H1 (cell line): ENCODE measurements around the gene SLC24A4. TPM values are rescaled to one million over a fixed set of nuclear protein-coding genes. Genes with fewer than 3 reads are reported as not detected.

Experiments
- CTCF ChIA-PET: fragments of 300-600 bp; sonication (Branson Sonifier 250); formaldehyde crosslinking; loops from one replicate; lab custom pipeline; 2021; ENCODE audit not compliant: partially characterized antibody; lab: Charles Lee
- POLR2A ChIA-PET: fragments of 300-600 bp; sonication (Branson Sonifier 250); formaldehyde crosslinking; loops from one replicate; lab custom pipeline; 2021; ENCODE audit warnings: inconsistent platforms; ENCODE audit not compliant: partially characterized antibody; lab: Charles Lee
- DNase-seq, 2 experiments: peaks; one replicate each; pipeline versions ENCODE4 v3.0.0 to v3.0.0-alpha.2; 2010 to 2022; ENCODE audit warnings: low spot score in 2 of 2, low read depth in 1 of 2, mixed read lengths in 1 of 2
- FAIRE-seq: peaks from 2 replicates; lab custom pipeline; 2011; peaks lifted over from hg19 to GRCh38; lab: Jason Lieb, UNC
- H2AFZ ChIP-seq: 2 replicates; pipeline ENCODE4 v1.8.1; 2012; ENCODE audit warnings: low read length, inconsistent platforms
- H2AK5ac ChIP-seq: 2 replicates; pipeline ENCODE4 v1.6.1; 2013; ENCODE audit warnings: low read depth, low read length
- H2BK120ac ChIP-seq: replicated peaks from 2 replicates; pipeline ENCODE3; 2013; ENCODE audit warnings: low read depth, low read length, inconsistent platforms
- H2BK12ac ChIP-seq: 2 replicates; pipeline ENCODE4 v1.6.1; 2013; ENCODE audit warnings: low read depth, low read length
- H2BK15ac ChIP-seq: 2 replicates; pipeline ENCODE4 v1.6.1; 2013; ENCODE audit warnings: low read length
- H2BK20ac ChIP-seq: 2 replicates; pipeline ENCODE4 v1.6.1; 2013; ENCODE audit warnings: low read length
- H2BK5ac ChIP-seq: 2 replicates; pipeline ENCODE4 v1.6.1; 2013; ENCODE audit warnings: low read depth, low read length
- H3K14ac ChIP-seq: 2 replicates; pipeline ENCODE4 v1.6.1; 2013; ENCODE audit warnings: inconsistent platforms; ENCODE audit not compliant: insufficient read length
- H3K18ac ChIP-seq: 2 replicates; pipeline ENCODE4 v1.6.1; 2013; ENCODE audit warnings: low read length; ENCODE audit errors: extremely low read depth
- H3K23ac ChIP-seq: 2 replicates; pipeline ENCODE4 v1.6.1; 2013; ENCODE audit warnings: inconsistent platforms; ENCODE audit not compliant: insufficient read length
- H3K23me2 ChIP-seq: 2 replicates; pipeline ENCODE4 v1.6.1; 2013; ENCODE audit warnings: low read depth, low read length
- H3K27ac ChIP-seq: 2 replicates; pipeline ENCODE4 v1.6.1; 2011; ENCODE audit warnings: low read depth, low read length, inconsistent platforms
- H3K27me3 ChIP-seq, 4 experiments: replicated peaks in 1 of 4; 1 replicate in 1 of 4; 2 replicates in 3 of 4; pipeline versions ENCODE4 v1.6.1 to v1.8.1; 2011 to 2013; ENCODE audit warnings: low read length in 3 of 4, mild to moderate bottlenecking in 3 of 4, inconsistent platforms in 2 of 4, mixed read lengths in 2 of 4, moderate library complexity in 1 of 4; ENCODE audit not compliant: control insufficient read depth in 3 of 4, insufficient read depth in 3 of 4; ENCODE audit errors: extremely low read depth in 1 of 4
- H3K36me3 ChIP-seq, 4 experiments: 2 replicates each; pipeline versions ENCODE4 v1.6.1 to v1.8.1; 2011 to 2013; ENCODE audit warnings: mild to moderate bottlenecking in 4 of 4, low read length in 3 of 4, moderate library complexity in 2 of 4, control low read depth in 1 of 4, inconsistent platforms in 1 of 4; ENCODE audit not compliant: insufficient read depth in 4 of 4, control insufficient read depth in 2 of 4
- H3K4ac ChIP-seq: replicated peaks from 2 replicates; pipeline ENCODE3; 2013; ENCODE audit warnings: low read length, low read depth, mixed read lengths, inconsistent platforms; ENCODE audit not compliant: insufficient read length
- H3K4me1 ChIP-seq, 4 experiments: replicated peaks in 1 of 4; 1 replicate in 1 of 4; 2 replicates in 3 of 4; pipeline versions ENCODE4 v1.6.1 to v1.8.1; 2011 to 2013; ENCODE audit warnings: low read length in 3 of 4, inconsistent platforms in 2 of 4, mixed read lengths in 1 of 4; ENCODE audit not compliant: insufficient read depth in 4 of 4, control insufficient read depth in 3 of 4
- H3K4me2 ChIP-seq, 2 experiments: 2 replicates each; pipeline versions ENCODE4 v1.6.1 to v1.8.1; 2011 to 2013; ENCODE audit warnings: low read depth in 2 of 2, low read length in 2 of 2, control low read depth in 1 of 2, inconsistent platforms in 1 of 2, mild to moderate bottlenecking in 1 of 2; ENCODE audit not compliant: insufficient read depth in 1 of 2
- H3K4me3 ChIP-seq, 4 experiments: fragments of 200-600, 300-600 bp in 1 of 4; sonication (generic), shearing (Covaris generic), sonication (Bioruptor Twin) in 1 of 4; 2 replicates each; pipeline versions ENCODE4 v1.5.1 to v1.8.1; 2011 to 2016; ENCODE audit warnings: low read length in 4 of 4, low read depth in 3 of 4, control low read depth in 2 of 4, inconsistent platforms in 2 of 4, mild to moderate bottlenecking in 2 of 4, mixed read lengths in 1 of 4, moderate library complexity in 1 of 4; ENCODE audit not compliant: insufficient read depth in 2 of 4; ENCODE audit errors: extremely low read depth in 1 of 4
- H3K56ac ChIP-seq: replicated peaks from 2 replicates; pipeline ENCODE3; 2013; ENCODE audit warnings: low read depth, mild to moderate bottlenecking, mixed read lengths, low read length, inconsistent platforms; ENCODE audit not compliant: insufficient read length
- H3K79me1 ChIP-seq: 2 replicates; pipeline ENCODE4 v1.6.1; 2013; ENCODE audit warnings: low read depth, low read length, control low read depth
- H3K79me2 ChIP-seq, 2 experiments: 2 replicates each; pipeline versions ENCODE4 v1.6.1 to v1.8.1; 2012 to 2013; ENCODE audit warnings: low read length in 2 of 2, mild to moderate bottlenecking in 2 of 2, inconsistent platforms in 1 of 2; ENCODE audit not compliant: insufficient read depth in 2 of 2, control insufficient read depth in 1 of 2
- H3K9ac ChIP-seq, 4 experiments: replicated peaks in 1 of 4; 1 replicate in 1 of 4; 2 replicates in 3 of 4; pipeline versions ENCODE4 v1.6.1 to v1.8.1; 2011 to 2013; ENCODE audit warnings: low read depth in 3 of 4, low read length in 3 of 4, control low read depth in 2 of 4, mild to moderate bottlenecking in 2 of 4, moderate library complexity in 2 of 4, inconsistent platforms in 1 of 4; ENCODE audit errors: extremely low read depth in 1 of 4
- H3K9me3 ChIP-seq, 2 experiments: 2 replicates each; pipeline versions ENCODE4 v1.6.1 to v1.8.1; 2012 to 2013; ENCODE audit warnings: mild to moderate bottlenecking in 2 of 2, moderate library complexity in 2 of 2, control low read depth in 1 of 2, inconsistent platforms in 1 of 2, low read depth in 1 of 2, low read length in 1 of 2, mixed read lengths in 1 of 2; ENCODE audit not compliant: insufficient read depth in 2 of 2
- H4K20me1 ChIP-seq, 2 experiments: replicated peaks in 1 of 2; 2 replicates each; pipeline versions ENCODE3 to v1.8.1; 2011 to 2013; ENCODE audit warnings: inconsistent platforms in 2 of 2, low read length in 2 of 2, mild to moderate bottlenecking in 1 of 2; ENCODE audit not compliant: insufficient read depth in 2 of 2, control insufficient read depth in 1 of 2
- H4K5ac ChIP-seq: 2 replicates; pipeline ENCODE4 v1.6.1; 2013; ENCODE audit warnings: low read length, low read depth, mixed read lengths, inconsistent platforms; ENCODE audit not compliant: insufficient read length
- H4K8ac ChIP-seq: 2 replicates; pipeline ENCODE4 v1.8.0; 2013; ENCODE audit warnings: mild to moderate bottlenecking, moderate library complexity, low read length, inconsistent platforms; ENCODE audit not compliant: insufficient read depth; ENCODE audit errors: extremely low read depth
- H4K91ac ChIP-seq: replicated peaks from 2 replicates; pipeline ENCODE3; 2013; ENCODE audit warnings: low read length, mixed read lengths, inconsistent platforms; ENCODE audit not compliant: insufficient read length
- CTBP2 ChIP-seq: IDR thresholded peaks from 2 replicates; pipeline ENCODE4 v1.7.0; 2011; ENCODE audit warnings: borderline replicate concordance, mild to moderate bottlenecking, moderate library complexity, mixed read lengths, low read length; ENCODE audit not compliant: insufficient read depth, insufficient read length
- WGBS, 2 experiments: shearing (Covaris generic) in 1 of 2; methylation state at CpG; one replicate each; pipeline versions ENCODE4 v1.1.6 to v1.1.7; 2013 to 2015; ENCODE audit warnings: low lambda C conversion rate in 2 of 2, mixed read lengths in 2 of 2, inconsistent platforms in 1 of 2, low coverage in 1 of 2, missing lambda C conversion rate in 1 of 2; ENCODE audit not compliant: insufficient replicate concordance in 2 of 2, insufficient coverage in 1 of 2, insufficient read length in 1 of 2; ENCODE audit errors: extremely low coverage in 1 of 2, missing lambda C conversion rate in 1 of 2; 5-methylcytosine and 5-hydroxymethylcytosine counted together
- polyA plus RNA-seq, 7 experiments: library from polyadenylated mRNA; depleted of rRNA in 3 of 7; stranded (reverse) in 5 of 7; unstranded in 2 of 7; fragments of >200 nt in 5 of 7; fragments of 200-250 nt in 2 of 7; gene quantifications; 1 replicate in 5 of 7; 2 replicates in 1 of 7; 4 replicates in 1 of 7; pipeline versions ENCODE4 v1.2.1 to v1.2.3, GENCODE V29; 2011 to 2013; ENCODE audit warnings: missing spikeins in 2 of 7, mixed read lengths in 2 of 7
- total RNA-seq: library from RNA; stranded (reverse); fragmentation: NEBNext Ultra II Directional; extraction: Animal tissue kit (Norgen Biotek cat#: 25700); gene quantifications from 2 replicates; pipeline ENCODE4 v1.2.1, GENCODE V29; 2021

The SLC24A4 gene
- total and polyA plus RNA-seq, 2 of the 8 experiments (the other 6 are each of a cell fraction or from before 2014, with no cell fraction given), result 0.27 to 0.89 TPM

- H4K20me1 ChIP-seq, result no peaks in the 10 kb centered on the region
- CTCF ChIA-PET, result interaction anchor here (0.9 to 1.9 kb wide), 7 partner anchors 8 to 343 kb away, joined by 3 to 11 read pairs (median 4); partner anchors contain the start of genes CPSF2 and NDUFB1
These were observed 142.5 kb downstream of the SLC24A4 start for GRCh38 chr14:92465353-92466055.

More at GRCh38 chr14:92465353-92466055, 142.5 kb downstream of the SLC24A4 start:
- no peak overlapping the region for H3K27ac ChIP-seq
- H3K9ac ChIP-seq, result no peak overlapping the region
- WGBS, 2 experiments, result 68% methylated on average over 12 of the region's 13 CpGs; no CpG with 5 or more reads in 1 of the 2 experiments
- no peaks in the 10 kb centered on the region for H3K79me1 ChIP-seq
- no peak overlapping the region for H3K18ac ChIP-seq
- H4K91ac ChIP-seq, result no peak overlapping the region
- no peaks in the 10 kb centered on the region for H3K27me3 ChIP-seq
- H4K5ac ChIP-seq, result no peak overlapping the region
- no peak overlapping the region for H3K14ac ChIP-seq
- no peaks in the 10 kb centered on the region; a peak in 1 of 4 replicates for H3K9me3 ChIP-seq
- no peak overlapping the region for H4K8ac ChIP-seq
- H3K79me2 ChIP-seq, result no peaks in the 10 kb centered on the region
- no peak overlapping the region for H3K56ac ChIP-seq
- no peak for TF ChIP-seq CTBP2
- TF ChIP-seq, all 59 proteins: peak for 0
- no peak overlapping the region for H2BK5ac ChIP-seq
- no peak overlapping the region for H2BK120ac ChIP-seq
- H3K23ac ChIP-seq, result no peak overlapping the region
- H3K4me3 ChIP-seq, result no peak overlapping the region
- FAIRE-seq, result no peak
- no peaks in the 10 kb centered on the region for H3K23me2 ChIP-seq
- H2AK5ac ChIP-seq, result no peak overlapping the region
- no peak overlapping the region for H2BK12ac ChIP-seq
- peaks cover 0 to 2% (median under 1%) of the 10 kb centered on the region in 4 experiments; a peak in 4 of 7 replicates for H3K4me1 ChIP-seq
- no peak overlapping the region for H2AFZ ChIP-seq
- no peak for DNase-seq
- no peaks in the 10 kb centered on the region for H3K36me3 ChIP-seq
- no peak overlapping the region for H3K4ac ChIP-seq
- no peak overlapping the region for H2BK20ac ChIP-seq
- H3K4me2 ChIP-seq, result no peak overlapping the region
- POLR2A ChIA-PET, result no interaction called here
- 0 out of 2 replicates have a peak overlapping the region, but pooled peaks have one; percentile 20 for H2BK15ac ChIP-seq
